ENCODE data around the gene CA9.
A peak's percentile ranks its signal among the peaks of the same experiment; 100 is the strongest.

The CA9 gene

GRCh38 chr9:35679766-35680330 lies 6.1 kb downstream of the CA9 start:
- no peak overlapping the region for H3K4me3 ChIP-seq (ENCODE audit: low read depth, low read length)
- TF ChIP-seq, protein P1, sequence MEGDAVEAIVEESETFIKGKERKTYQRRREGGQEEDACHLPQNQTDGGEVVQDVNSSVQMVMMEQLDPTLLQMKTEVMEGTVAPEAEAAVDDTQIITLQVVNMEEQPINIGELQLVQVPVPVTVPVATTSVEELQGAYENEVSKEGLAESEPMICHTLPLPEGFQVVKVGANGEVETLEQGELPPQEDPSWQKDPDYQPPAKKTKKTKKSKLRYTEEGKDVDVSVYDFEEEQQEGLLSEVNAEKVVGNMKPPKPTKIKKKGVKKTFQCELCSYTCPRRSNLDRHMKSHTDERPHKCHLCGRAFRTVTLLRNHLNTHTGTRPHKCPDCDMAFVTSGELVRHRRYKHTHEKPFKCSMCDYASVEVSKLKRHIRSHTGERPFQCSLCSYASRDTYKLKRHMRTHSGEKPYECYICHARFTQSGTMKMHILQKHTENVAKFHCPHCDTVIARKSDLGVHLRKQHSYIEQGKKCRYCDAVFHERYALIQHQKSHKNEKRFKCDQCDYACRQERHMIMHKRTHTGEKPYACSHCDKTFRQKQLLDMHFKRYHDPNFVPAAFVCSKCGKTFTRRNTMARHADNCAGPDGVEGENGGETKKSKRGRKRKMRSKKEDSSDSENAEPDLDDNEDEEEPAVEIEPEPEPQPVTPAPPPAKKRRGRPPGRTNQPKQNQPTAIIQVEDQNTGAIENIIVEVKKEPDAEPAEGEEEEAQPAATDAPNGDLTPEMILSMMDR (IDR thresholded peaks at IDR 0.05; ENCODE audit: low read depth, low read length): no peak
- DNase-seq (ENCODE audit: low read depth, low spot score): no peak
- in situ Hi-C loops (cut with HindIII; ENCODE audit: low sequenced_read_pairs): no loop called here

DNA sequence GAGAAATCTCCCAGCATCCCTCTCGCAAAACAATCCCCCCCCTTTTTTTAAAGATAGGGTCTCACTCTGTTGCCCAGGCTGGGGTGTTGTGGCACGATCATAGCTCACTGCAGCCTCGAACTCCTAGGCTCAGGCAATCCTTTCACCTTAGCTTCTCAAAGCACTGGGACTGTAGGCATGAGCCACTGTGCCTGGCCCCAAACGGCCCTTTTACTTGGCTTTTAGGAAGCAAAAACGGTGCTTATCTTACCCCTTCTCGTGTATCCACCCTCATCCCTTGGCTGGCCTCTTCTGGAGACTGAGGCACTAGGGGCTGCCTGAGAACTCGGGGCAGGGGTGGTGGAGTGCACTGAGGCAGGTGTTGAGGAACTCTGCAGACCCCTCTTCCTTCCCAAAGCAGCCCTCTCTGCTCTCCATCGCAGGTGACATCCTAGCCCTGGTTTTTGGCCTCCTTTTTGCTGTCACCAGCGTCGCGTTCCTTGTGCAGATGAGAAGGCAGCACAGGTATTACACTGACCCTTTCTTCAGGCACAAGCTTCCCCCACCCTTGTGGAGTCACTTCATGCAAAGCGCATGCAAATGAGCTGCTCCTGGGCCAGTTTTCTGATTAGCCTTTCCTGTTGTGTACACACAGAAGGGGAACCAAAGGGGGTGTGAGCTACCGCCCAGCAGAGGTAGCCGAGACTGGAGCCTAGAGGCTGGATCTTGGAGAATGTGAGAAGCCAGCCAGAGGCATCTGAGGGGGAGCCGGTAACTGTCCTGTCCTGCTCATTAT lies 6.8 kb downstream of the CA9 start:
- no peak overlapping the region for H3K4me3 ChIP-seq (ENCODE audit: low read depth, low read length)
- peak; percentile 39 for DNase-seq (ENCODE audit: low read depth, low spot score)

DNA sequence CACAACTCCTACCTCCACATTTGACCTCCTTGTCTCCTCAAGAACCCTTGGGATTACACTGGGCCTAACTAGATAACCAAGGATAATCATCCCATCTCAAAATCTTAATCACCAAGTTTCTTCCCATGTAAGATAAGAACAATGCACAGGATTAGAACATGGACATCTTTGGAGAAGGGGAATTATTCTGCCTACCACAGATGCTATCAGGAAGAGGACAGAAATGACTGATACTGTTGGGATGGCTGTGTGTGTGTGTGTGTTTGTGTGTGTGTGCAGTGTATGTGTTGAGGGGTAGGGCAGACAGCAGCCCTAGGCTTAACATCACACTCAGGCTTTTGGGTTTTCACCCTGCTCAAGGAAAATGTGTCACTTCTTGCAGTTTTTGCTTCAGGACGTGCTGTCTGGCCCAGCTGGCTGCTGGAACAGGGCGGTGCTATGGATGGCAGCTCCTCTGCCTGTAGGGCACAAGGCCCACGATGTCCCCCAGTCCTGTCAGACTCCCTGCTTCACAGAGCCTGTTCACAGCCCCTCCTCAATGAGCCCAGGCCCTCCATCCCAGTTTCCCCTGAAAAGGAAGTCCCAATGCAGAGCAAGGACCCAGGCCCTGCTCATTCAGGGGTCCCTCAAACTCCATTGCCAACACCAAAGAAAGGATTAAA lies 7.7 kb downstream of the CA9 start:
- no peak overlapping the region for H3K4me3 ChIP-seq (ENCODE audit: low read depth, low read length)
- TF ChIP-seq, protein P1 (IDR thresholded peaks at IDR 0.05; ENCODE audit: low read depth, low read length): no peak
- DNase-seq (ENCODE audit: low read depth, low spot score): no peak
- in situ Hi-C loops (cut with HindIII; ENCODE audit: low sequenced_read_pairs): no loop called here

More for the DNA sequence above, 6.8 kb downstream of the CA9 start:
- TF ChIP-seq, protein P1 (IDR thresholded peaks at IDR 0.05; ENCODE audit: low read depth, low read length): no peak
- in situ Hi-C loops (cut with HindIII; ENCODE audit: low sequenced_read_pairs): no loop called here

GRCh38 chr9:35682051-35682450 lies 8.3 kb downstream of the CA9 start:
- in situ Hi-C loops (cut with HindIII; ENCODE audit: low sequenced_read_pairs): no loop called here
- no peak for DNase-seq (ENCODE audit: low read depth, low spot score)
- no peak overlapping the region for H3K4me3 ChIP-seq (ENCODE audit: low read depth, low read length)
- TF ChIP-seq, protein P1 (IDR thresholded peaks at IDR 0.05; ENCODE audit: low read depth, low read length): no peak

DNA sequence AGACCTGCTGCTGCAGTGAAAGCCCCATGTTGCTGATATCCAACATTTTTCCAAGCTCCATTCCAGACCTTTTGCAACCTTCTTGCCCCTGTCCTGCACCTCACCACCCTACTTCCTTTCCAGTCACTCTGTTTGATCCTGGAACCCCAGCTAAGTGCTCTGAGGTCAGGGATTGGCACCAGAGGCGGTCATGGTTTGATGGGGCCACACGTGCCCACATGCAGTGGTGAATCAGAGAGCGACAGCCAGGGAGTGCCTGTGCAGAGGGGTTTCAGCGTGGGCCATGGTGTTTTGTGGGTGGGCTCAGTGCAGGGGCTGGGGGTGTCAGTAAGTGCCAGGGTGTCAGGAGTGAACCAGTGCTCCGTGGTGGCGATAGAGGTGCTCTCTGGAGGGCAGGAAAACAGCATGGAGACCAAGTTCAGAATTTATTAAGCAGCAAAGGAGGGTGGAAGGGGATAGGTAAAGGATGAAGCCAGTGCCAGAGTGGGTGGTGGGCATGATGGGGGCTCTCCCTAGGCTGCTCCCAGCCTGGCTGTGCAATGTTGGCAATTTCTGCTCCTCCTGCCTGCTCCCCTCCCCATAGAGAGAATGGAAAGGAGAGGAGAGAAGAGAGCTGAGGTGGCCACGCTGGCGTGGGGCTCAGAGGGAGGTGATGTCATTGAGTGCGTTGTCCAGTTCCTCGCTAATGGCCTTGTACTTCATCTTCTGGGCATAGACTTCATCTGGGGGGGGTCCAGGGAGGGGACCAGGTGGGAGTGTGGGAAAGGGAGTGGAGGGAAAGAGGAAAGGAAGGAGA lies 9.0 kb downstream of the CA9 start:
- TF ChIP-seq, protein P1 (IDR thresholded peaks at IDR 0.05; ENCODE audit: low read depth, low read length): no peak
- H3K4me3 ChIP-seq (ENCODE audit: low read depth, low read length): no peak overlapping the region
- DNase-seq (ENCODE audit: low read depth, low spot score): no peak
- in situ Hi-C loops (cut with HindIII; ENCODE audit: low sequenced_read_pairs): no loop called here

DNA sequence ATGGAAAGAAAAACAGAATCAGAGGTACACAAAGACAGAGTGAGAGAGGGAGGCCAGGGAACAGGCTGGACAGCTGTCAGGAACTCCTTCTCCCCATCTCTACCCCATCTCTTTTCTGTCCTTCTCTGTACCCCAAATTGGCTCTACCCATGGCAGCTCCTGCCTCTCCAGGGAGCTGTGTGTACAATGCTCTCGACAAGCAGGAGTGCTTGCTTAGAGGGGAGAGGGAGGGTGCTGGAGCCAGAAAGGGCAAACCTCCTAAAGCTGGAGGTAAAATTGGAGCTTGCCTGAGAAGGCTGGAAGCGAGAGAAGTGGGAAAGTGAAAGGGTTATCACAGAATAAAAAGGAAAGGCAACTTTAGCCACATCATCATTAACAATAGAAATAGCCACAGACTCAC lies 9.6 kb downstream of the CA9 start:
- no peak for DNase-seq (ENCODE audit: low read depth, low spot score)
- TF ChIP-seq, protein P1 (IDR thresholded peaks at IDR 0.05; ENCODE audit: low read depth, low read length): no peak
- no peak overlapping the region for H3K4me3 ChIP-seq (ENCODE audit: low read depth, low read length)
- in situ Hi-C loops (cut with HindIII; ENCODE audit: low sequenced_read_pairs): no loop called here

Data from astrocyte of the spinal cord (primary cell).